Stomach (tissue), 9 donors: ENCODE measurements around the gene ADISSP. TPM values are rescaled to one million over a fixed set of nuclear protein-coding genes. Genes with fewer than 3 reads are reported as not detected.
A peak's percentile ranks its signal among the peaks of the same experiment; 100 is the strongest.

ENCODE experiments used
- DNase-seq, 2 donors: peaks; one replicate each; pipeline versions ENCODE4 v3.0.0 to v3.0.0-alpha.2; 2013 to 2019
- H3K27ac ChIP-seq, 5 donors: fragments of 200-600 bp in 4 of 5; sonication (generic) in 4 of 5; one replicate each; pipeline ENCODE4 v1.5.1; 2013 to 2019; ENCODE audit warnings: mild to moderate bottlenecking in 1 of 5, moderate library complexity in 1 of 5
- H3K27me3 ChIP-seq, 3 donors: fragments of 200-600 bp; sonication (generic); one replicate each; pipeline ENCODE4 v1.5.1; 2017 to 2019; ENCODE audit warnings: mixed run types in 1 of 3
- H3K36me3 ChIP-seq, 4 donors: fragments of 200-600 bp; sonication (generic); 1 replicate in 3 of 4; 2 replicates in 1 of 4; pipeline ENCODE4 v1.5.1; 2016 to 2019
- H3K4me1 ChIP-seq, 4 donors: fragments of 200-600 bp; sonication (generic); one replicate each; pipeline ENCODE4 v1.5.1; 2016 to 2019
- H3K4me3 ChIP-seq, 4 donors: fragments of 200-600 bp; sonication (generic) in 3 of 4; one replicate each; pipeline ENCODE4 v1.5.1; 2016 to 2019; ENCODE audit warnings: mild to moderate bottlenecking in 1 of 4
- H3K9me3 ChIP-seq, 4 donors: fragments of 200-600 bp; sonication (generic); one replicate each; pipeline ENCODE4 v1.5.1; 2016 to 2019
- EP300 ChIP-seq: sonication (generic); formaldehyde crosslinking; IDR thresholded peaks from one replicate; pipeline ENCODE4 v1.6.1; 2017; ENCODE audit warnings: antibody characterized with exemption
- POLR2A ChIP-seq, 4 donors: fragments of 450-650 bp; IDR thresholded peaks; one replicate each; pipeline ENCODE4 v1.6.1; 2016; ENCODE audit warnings: antibody characterized with exemption in 4 of 4, control low read depth in 2 of 4, mild to moderate bottlenecking in 1 of 4, moderate library complexity in 1 of 4
- POLR2AphosphoS5 ChIP-seq, 3 donors: sonication (generic); formaldehyde crosslinking; IDR thresholded peaks; one replicate each; pipeline ENCODE4 v1.6.1; 2016; ENCODE audit warnings: antibody characterized with exemption in 3 of 3
- WGBS, 5 donors: extraction: QIAGEN DNeasy Blood & Tissue Kit in 3 of 5; methylation state at CpG; one replicate each; pipeline versions ENCODE4 v1.1.5 to v1.1.7; 2013 to 2018; 5-methylcytosine and 5-hydroxymethylcytosine counted together
- intact Hi-C: fragments of 100-400 bp; cut with DNase I; formaldehyde crosslinking; loops from one replicate; pipeline ENCODE4 v1.15.1; 2023; ENCODE audit warnings: low total_unique reads
- polyA plus RNA-seq, 3 donors: library from polyadenylated mRNA; stranded (reverse); fragments of 200-250 nt; gene quantifications; one replicate each; pipeline ENCODE4 v1.2.3, GENCODE V29; 2013
- total RNA-seq, 5 donors: library from RNA; depleted of rRNA; stranded (reverse); fragments of >200 nt; gene quantifications; one replicate each; pipeline versions ENCODE4 v1.1.0 to v1.2.3, GENCODE V29; 2014 to 2016
- TF ChIP-seq, protein P1 (sequence below), 7 experiments: fragments of 450-650 bp in 4 of 7; fragments of 200-600 bp in 3 of 7; sonication (generic) in 3 of 7; IDR thresholded peaks; one replicate each; pipeline ENCODE4 v1.5.1; 2016 to 2019; ENCODE audit warnings: antibody characterized with exemption in 7 of 7, control low read depth in 2 of 7, mild to moderate bottlenecking in 1 of 7
- donor health status: healthy with polysubstance abuse.
- donor health status: Bipolar disorder and iron deficiency.
- donor health status: healthy.

ADISSP gene
- total and polyA plus RNA-seq, 8 donors, result 5.9 to 136 (median 27.4) TPM

DNA sequence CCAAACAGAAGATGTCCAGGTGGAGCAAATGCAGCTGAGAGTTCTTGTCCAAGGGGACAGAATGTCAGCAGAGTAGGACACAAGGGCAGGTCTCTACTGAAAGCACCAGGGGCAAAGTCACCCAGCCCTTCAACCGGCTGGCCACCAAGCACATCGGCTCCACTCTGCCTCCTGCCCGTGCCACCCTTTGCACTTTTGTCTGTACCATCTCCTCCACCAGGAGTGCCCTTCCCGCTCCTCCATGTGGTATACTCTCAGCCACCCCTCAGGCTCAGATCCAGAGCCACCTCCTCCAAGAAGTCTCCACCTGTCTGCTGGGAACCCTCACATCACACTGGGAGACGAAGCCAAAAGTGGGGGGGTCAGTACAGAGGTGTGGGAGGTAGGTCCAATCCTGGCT, 39.2 kb downstream of the ADISSP start:
- Histone ChIP-seq H3K4me3 (no peak overlapping the region), H3K4me1 (peaks cover 0 to 16% (median 4%) of the 10 kb centered on the region in 4 donors), H3K9me3 (no peaks in the 10 kb centered on the region), H3K36me3 (no peaks in the 10 kb centered on the region), H3K27ac (no peak overlapping the region), H3K27me3 (peaks cover 0 to 74% (median 18%) of the 10 kb centered on the region in 3 donors)
- WGBS, 5 donors, result 80 to 88% (median 83%) methylated on average over 5 of the region's 5 CpGs
- DNase-seq, result peak in 1 of 2 donors; percentile 4
- TF ChIP-seq EP300 (no peak), POLR2A (IDR thresholded peaks at IDR 0.05) (no peak), POLR2AphosphoS5 (IDR thresholded peaks at IDR 0.05) (no peak)
- TF ChIP-seq, protein P1, sequence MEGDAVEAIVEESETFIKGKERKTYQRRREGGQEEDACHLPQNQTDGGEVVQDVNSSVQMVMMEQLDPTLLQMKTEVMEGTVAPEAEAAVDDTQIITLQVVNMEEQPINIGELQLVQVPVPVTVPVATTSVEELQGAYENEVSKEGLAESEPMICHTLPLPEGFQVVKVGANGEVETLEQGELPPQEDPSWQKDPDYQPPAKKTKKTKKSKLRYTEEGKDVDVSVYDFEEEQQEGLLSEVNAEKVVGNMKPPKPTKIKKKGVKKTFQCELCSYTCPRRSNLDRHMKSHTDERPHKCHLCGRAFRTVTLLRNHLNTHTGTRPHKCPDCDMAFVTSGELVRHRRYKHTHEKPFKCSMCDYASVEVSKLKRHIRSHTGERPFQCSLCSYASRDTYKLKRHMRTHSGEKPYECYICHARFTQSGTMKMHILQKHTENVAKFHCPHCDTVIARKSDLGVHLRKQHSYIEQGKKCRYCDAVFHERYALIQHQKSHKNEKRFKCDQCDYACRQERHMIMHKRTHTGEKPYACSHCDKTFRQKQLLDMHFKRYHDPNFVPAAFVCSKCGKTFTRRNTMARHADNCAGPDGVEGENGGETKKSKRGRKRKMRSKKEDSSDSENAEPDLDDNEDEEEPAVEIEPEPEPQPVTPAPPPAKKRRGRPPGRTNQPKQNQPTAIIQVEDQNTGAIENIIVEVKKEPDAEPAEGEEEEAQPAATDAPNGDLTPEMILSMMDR (IDR thresholded peaks at IDR 0.05), result no peak
- intact Hi-C loops, result no loop called here

- intact Hi-C loops, result no loop called here
- peak overlapping the region in 3 of 5 donors; percentile 2 to 77 (median 23) for H3K27ac ChIP-seq
Observed at GRCh38 chr20:3727401-3728021, 40.0 kb downstream of the ADISSP start.

GRCh38 chr20:3724356-3724755, 43.2 kb downstream of the ADISSP start:
- Histone ChIP-seq H3K27ac (no peak overlapping the region), H3K27me3 (peaks cover 0 to 48% (median 0%) of the 10 kb centered on the region in 3 donors), H3K36me3 (no peaks in the 10 kb centered on the region), H3K9me3 (no peaks in the 10 kb centered on the region), H3K4me1 (peaks cover 0 to 8% (median 0%) of the 10 kb centered on the region in 4 donors), H3K4me3 (no peak overlapping the region)
- intact Hi-C loops, result no loop called here
- TF ChIP-seq, protein P1 (IDR thresholded peaks at IDR 0.05), result no peak
- no peak for TF ChIP-seq EP300
- TF ChIP-seq POLR2A (IDR thresholded peaks at IDR 0.05), result no peak
- no peak for TF ChIP-seq POLR2AphosphoS5 (IDR thresholded peaks at IDR 0.05)
- no peak for DNase-seq
- 65 to 75% (median 66%) methylated on average over 4 of the region's 4 CpGs for WGBS, 5 donors

More at GRCh38 chr20:3727401-3728021, 40.0 kb downstream of the ADISSP start:
- H3K4me3 ChIP-seq, result no peak overlapping the region
- peaks cover 0 to 66% (median 10%) of the 10 kb centered on the region in 3 donors for H3K27me3 ChIP-seq
- peak in 1 of 2 donors; percentile 64 for DNase-seq
- 32 to 43% (median 36%) methylated on average over 11 of the region's 11 CpGs for WGBS, 5 donors
- peaks cover 0 to 13% (median 2%) of the 10 kb centered on the region in 4 donors for H3K4me1 ChIP-seq
- H3K36me3 ChIP-seq, result no peaks in the 10 kb centered on the region
- TF ChIP-seq POLR2AphosphoS5 (IDR thresholded peaks at IDR 0.05) (no peak), POLR2A (IDR thresholded peaks at IDR 0.05) (no peak), EP300 (no peak)
- no peaks in the 10 kb centered on the region for H3K9me3 ChIP-seq

DNA sequence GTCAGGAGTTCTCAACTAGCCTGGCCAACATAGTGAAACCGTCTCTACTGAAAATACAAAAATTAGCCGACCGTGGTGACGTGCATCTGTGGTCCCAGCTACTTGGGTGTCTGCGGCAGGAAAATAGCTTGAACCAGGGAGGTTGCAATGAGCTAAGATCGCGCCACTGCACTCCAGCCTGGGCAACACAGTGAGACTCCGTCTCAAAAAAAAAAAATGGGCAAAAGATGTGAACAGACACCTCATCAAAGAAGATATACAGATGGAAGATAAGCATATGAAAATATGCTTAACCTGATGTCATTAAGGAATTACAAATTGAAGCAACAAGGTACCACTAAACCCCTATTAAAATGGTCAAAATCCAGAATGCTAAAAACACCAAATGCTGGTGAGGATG, 44.3 kb downstream of the ADISSP start:
- whole genome bisulfite sequencing, 5 donors, result 90 to 94% (median 94%) methylated on average over 8 of the region's 8 CpGs
- Histone ChIP-seq H3K36me3 (no peaks in the 10 kb centered on the region), H3K27ac (no peak overlapping the region), H3K4me1 (peaks cover 0 to 8% (median 0%) of the 10 kb centered on the region in 4 donors), H3K4me3 (no peak overlapping the region), H3K27me3 (peaks cover 0 to 44% (median 0%) of the 10 kb centered on the region in 3 donors), H3K9me3 (no peaks in the 10 kb centered on the region)
- DNase-seq, result no peak
- TF ChIP-seq POLR2A (IDR thresholded peaks at IDR 0.05), result no peak
- TF ChIP-seq, protein P1 (IDR thresholded peaks at IDR 0.05), result no peak
- TF ChIP-seq EP300, result no peak
- no peak for TF ChIP-seq POLR2AphosphoS5 (IDR thresholded peaks at IDR 0.05)
- intact Hi-C loops, result no loop called here

GRCh38 chr20:3721912-3722311, 45.6 kb downstream of the ADISSP start:
- H3K4me1 ChIP-seq, result no peaks in the 10 kb centered on the region
- H3K9me3 ChIP-seq, result no peaks in the 10 kb centered on the region
- H3K27ac ChIP-seq, result no peak overlapping the region
- DNase-seq, result no peak
- WGBS, 5 donors, result 81 to 89% (median 85%) methylated on average over 4 of the region's 4 CpGs
- H3K4me3 ChIP-seq, result no peak overlapping the region
- no peak for TF ChIP-seq POLR2AphosphoS5 (IDR thresholded peaks at IDR 0.05)
- TF ChIP-seq EP300, result no peak
- TF ChIP-seq, protein P1 (IDR thresholded peaks at IDR 0.05), result no peak
- TF ChIP-seq POLR2A (IDR thresholded peaks at IDR 0.05), result no peak
- H3K36me3 ChIP-seq, result no peaks in the 10 kb centered on the region
- intact Hi-C loops, result no loop called here
- H3K27me3 ChIP-seq, result peaks cover 0 to 31% (median 0%) of the 10 kb centered on the region in 3 donors
